ENCODE results near the gene ITM2C. TPM values are rescaled to one million over a fixed set of nuclear protein-coding genes. Genes with fewer than 3 reads are reported as not detected.

The ITM2C gene
- total RNA-seq, 3 donors from 2014 or later: 1,048 to 2,192 (median 2,113) TPM

- ATAC-seq: no peak
- H3K9me3 ChIP-seq: no peaks in the 10 kb centered on the region
- no peaks in the 10 kb centered on the region for H3K36me3 ChIP-seq (ENCODE audit: low read depth)
- no peak for TF ChIP-seq CTCF (IDR thresholded peaks at IDR 0.05)
- intact Hi-C loops (cut with DNase I, micrococcal nuclease): no loop called here
- H3K4me3 ChIP-seq: no peak overlapping the region
- no peaks in the 10 kb centered on the region for H3K4me1 ChIP-seq (ENCODE audit: low read depth)
- DNase-seq: peak in 2 of 3 donors; percentile 28 to 40
Observed at GRCh38 chr2:230886671-230887071, 21.9 kb downstream of the ITM2C start.

- Histone ChIP-seq H3K9me3 (no peaks in the 10 kb centered on the region), H3K36me3 (ENCODE audit: low read depth) (no peaks in the 10 kb centered on the region), H3K4me3 (no peak overlapping the region), H3K4me1 (ENCODE audit: low read depth) (no peaks in the 10 kb centered on the region)
- intact Hi-C loops (cut with DNase I, micrococcal nuclease): no loop called here
- ATAC-seq (no peak), DNase-seq (no peak)
- no peak for TF ChIP-seq CTCF (IDR thresholded peaks at IDR 0.05)
Observed at GRCh38 chr2:230887342-230887741, 22.6 kb downstream of the ITM2C start.

- Histone ChIP-seq H3K9me3 (no peaks in the 10 kb centered on the region), H3K36me3 (ENCODE audit: low read depth) (no peaks in the 10 kb centered on the region), H3K4me3 (no peak overlapping the region), H3K4me1 (ENCODE audit: low read depth) (peaks cover 3% of the 10 kb centered on the region)
- DNase-seq (peak in 1 of 3 donors; percentile 20), ATAC-seq (no peak)
- intact Hi-C loops (cut with DNase I, micrococcal nuclease): no loop called here
- TF ChIP-seq CTCF (IDR thresholded peaks at IDR 0.05): no peak
Observed at GRCh38 chr2:230888824-230889400, 24.2 kb downstream of the ITM2C start.

- no peak overlapping the region for H3K4me3 ChIP-seq
- no peak for TF ChIP-seq CTCF (IDR thresholded peaks at IDR 0.05)
- no peaks in the 10 kb centered on the region for H3K36me3 ChIP-seq (ENCODE audit: low read depth)
- ATAC-seq (peak; percentile 24), DNase-seq (peak in 2 of 3 donors; percentile 26 to 36)
- intact Hi-C loops (cut with DNase I, micrococcal nuclease): no loop called here
- no peaks in the 10 kb centered on the region for H3K9me3 ChIP-seq
- H3K4me1 ChIP-seq (ENCODE audit: low read depth): peaks cover 14% of the 10 kb centered on the region
Observed at GRCh38 chr2:230889911-230890601, 25.3 kb downstream of the ITM2C start.

- H3K4me1 ChIP-seq (ENCODE audit: low read depth): peaks cover 19% of the 10 kb centered on the region
- H3K9me3 ChIP-seq: no peaks in the 10 kb centered on the region
- H3K36me3 ChIP-seq (ENCODE audit: low read depth): no peaks in the 10 kb centered on the region
- ATAC-seq (no peak), DNase-seq (peak in 1 of 3 donors; percentile 16)
- TF ChIP-seq CTCF (IDR thresholded peaks at IDR 0.05): no peak
- H3K4me3 ChIP-seq: no peak overlapping the region
- intact Hi-C loops (cut with DNase I, micrococcal nuclease): no loop called here
Observed at GRCh38 chr2:230890646-230891045, 25.9 kb downstream of the ITM2C start.

All from mucosa of descending colon (tissue), 3 donors.